ENCODE measurements around the gene LRRC2.
"Not testable (repeated sequence)": the region's sequence is repeated elsewhere in the genome, so short reads cannot be mapped to it uniquely, and the experiment has no call there.

The LRRC2 gene

GRCh38 chr3:46584598-46585467 lies 18.7 kb upstream of the LRRC2 start:
- FAIRE-seq (no peak), DNase-seq (ENCODE audit: low spot score) (no peak)

GRCh38 chr3:46580675-46581074 lies 14.6 kb upstream of the LRRC2 start:
- no peak for FAIRE-seq
- DNase-seq (ENCODE audit: low spot score), result no peak

DNA sequence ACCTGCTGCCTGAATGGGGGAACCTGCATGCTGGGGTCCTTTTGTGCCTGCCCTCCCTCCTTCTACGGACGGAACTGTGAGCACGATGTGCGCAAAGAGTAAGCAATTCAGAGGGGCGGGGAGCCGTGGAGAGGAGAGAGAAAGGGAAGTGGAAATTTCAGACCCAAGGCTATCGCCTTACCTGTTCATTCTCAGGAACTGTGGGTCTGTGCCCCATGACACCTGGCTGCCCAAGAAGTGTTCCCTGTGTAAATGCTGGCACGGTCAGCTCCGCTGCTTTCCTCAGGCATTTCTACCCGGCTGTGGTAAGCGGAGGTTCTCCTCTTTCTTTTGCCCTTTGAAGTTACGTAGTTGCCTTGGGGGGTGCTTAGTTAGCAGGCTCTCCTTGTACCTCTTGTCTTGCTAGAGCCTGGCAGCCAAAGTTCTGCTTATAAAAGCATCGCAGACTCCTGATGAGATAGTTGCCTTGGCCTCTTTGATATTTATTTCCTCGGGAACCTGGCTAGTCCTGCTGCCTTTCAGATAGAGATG lies 13.7 kb upstream of the LRRC2 start:
- no peak for DNase-seq (ENCODE audit: low spot score)
- FAIRE-seq, result no peak

DNA sequence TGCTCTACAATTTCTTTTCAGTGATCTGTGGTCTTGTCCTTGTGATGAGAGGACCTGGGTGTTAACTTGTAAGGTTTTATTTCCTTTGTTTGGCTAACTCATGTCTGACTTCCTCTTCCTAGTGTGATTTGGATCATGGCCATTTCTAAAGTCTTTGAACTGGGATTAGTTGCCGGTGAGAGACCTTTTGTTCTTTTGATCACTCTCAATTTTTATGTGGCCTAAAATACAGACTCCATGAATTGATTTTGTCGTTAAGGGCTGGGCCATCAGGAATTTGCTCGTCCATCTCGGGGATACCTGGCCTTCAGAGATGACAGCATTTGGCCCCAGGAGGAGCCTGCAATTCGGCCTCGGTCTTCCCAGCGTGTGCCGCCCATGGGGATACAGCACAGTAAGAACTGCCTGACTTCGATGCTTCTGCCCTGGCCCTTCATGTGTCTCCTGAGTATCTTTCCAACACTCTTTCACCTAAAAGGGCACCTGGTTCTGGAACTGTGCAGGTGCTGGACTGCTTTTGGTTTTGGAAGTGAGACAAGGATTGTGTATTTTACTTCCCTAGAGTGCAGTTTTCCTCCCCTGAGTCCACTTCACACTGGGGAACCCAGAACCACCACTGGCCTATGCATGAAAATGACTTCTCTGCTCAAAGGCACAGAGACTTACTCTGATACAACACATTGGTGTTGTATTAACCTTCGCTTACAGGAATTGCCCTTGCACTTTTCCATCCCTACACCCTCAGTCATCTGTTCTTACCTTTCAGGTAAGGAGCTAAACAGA lies 13.1 kb upstream of the LRRC2 start:
- no peak for DNase-seq (ENCODE audit: low spot score)
- no peak for FAIRE-seq

DNA sequence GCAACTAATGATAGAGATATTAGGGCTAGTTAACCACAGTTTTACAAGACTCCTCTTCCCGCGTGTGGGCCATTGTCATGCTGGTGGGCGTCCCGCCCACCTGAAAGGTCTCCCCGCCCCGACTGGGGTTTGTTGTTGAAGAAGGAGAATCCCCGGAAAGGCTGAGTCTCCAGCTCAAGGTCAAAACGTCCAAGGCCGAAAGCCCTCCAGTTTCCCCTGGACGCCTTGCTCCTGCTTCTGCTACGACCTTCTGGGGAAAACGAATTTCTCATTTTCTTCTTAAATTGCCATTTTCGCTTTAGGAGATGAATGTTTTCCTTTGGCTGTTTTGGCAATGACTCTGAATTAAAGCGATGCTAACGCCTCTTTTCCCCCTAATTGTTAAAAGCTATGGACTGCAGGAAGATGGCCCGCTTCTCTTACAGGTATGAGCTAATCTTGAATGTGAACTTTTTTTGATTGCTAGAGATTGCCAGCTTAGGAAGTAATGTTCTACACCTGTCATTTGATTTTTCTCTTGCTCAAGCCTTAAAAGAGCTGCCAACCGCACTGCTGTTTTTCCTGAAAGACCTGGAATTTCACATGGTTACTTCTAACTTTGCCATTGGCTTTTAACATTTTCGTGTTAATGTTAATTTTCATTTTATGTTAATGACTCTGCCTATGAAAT lies 11.6 kb upstream of the LRRC2 start:
- FAIRE-seq; DNase-seq (ENCODE audit: low spot score): not testable (repeated sequence)

- DNase-seq (ENCODE audit: low spot score) (no peak), FAIRE-seq (no peak)
Measured at GRCh38 chr3:46576879-46577278, 10.8 kb upstream of the LRRC2 start.

DNA sequence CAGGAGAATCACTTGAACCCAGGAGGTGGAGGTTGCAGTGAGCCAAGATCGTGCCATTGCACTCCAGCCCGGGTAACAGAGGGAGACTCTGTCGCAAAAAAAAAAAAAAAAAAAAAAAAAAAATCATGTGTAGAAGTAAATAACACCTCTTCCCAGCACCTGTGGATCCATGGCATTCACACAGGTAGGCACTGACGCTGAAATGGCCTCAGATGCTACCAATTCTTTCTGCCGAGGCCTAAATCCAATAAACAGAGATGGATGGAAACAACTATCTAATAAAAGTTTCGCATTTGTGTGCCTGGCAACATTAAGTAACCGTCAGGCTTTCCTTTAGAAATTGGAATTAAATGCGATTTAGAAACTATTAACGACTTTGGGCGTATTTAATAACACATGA lies 10.3 kb upstream of the LRRC2 start:
- DNase-seq (ENCODE audit: low spot score) (no peak), FAIRE-seq (no peak)

GRCh38 chr3:46575577-46576222 lies 9.6 kb upstream of the LRRC2 start:
- FAIRE-seq (no peak), DNase-seq (ENCODE audit: low spot score) (no peak)

GRCh38 chr3:46574881-46575576 lies 8.9 kb upstream of the LRRC2 start:
- no peak for FAIRE-seq
- no peak for DNase-seq (ENCODE audit: low spot score)

DNA sequence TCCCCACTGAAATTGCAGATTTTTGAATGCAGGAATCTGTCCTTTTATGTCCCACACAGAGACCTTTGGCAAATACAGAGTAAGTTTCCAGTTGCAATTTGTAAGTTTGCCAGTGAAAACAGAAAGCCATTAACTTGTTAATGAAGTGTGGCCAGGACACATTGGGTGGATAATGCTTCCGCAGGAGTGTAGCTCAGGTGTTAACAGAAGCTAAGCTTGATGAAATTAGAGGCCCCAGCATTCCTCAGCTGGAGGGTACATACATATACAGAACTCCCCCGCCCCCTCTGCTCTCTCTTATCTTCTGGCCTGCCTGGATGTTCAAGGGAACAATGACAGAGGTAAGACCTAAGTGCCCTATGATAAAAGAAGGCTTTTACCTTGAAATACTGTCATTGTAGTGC lies 8.1 kb upstream of the LRRC2 start:
- no peak for DNase-seq (ENCODE audit: low spot score)
- no peak for FAIRE-seq

DNA sequence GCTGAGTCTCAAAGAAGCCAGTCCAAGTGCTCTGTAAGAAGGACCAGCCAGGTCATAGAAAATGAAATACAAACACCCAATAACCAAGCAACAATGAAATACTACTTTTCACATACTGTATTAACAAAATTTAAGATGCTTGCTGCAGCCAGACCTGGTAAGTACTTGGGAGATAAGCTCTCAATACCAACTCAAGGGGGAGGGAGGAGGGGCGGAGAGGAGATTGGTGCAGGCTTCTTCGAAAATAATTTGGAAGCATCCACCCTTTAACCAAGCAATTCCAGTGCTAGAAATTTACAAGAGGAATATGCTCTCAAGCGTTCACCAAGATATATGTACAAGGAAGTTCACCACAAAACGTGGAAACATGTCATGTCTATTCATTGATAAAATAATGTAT lies 7.6 kb upstream of the LRRC2 start:
- DNase-seq (ENCODE audit: low spot score) (no peak), FAIRE-seq (no peak)

DNA sequence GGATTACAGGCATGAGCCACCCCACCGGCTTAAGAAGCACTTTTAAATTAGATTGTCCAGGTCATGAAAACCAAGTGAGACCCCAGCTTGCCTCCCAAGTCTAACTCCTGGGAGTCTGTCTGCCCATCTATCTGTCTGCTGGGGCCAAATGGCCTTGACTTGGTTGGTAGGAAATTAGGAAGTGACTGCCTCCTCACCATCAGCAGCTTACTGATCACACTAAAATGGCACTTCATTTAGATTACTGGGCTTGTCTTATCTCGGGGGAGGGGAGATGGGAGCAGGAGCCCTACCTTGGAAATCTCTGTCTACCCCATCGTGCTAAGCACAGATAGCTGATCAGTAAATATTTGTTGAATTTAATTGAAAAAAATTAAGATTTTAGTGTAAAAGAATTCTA lies 5.6 kb upstream of the LRRC2 start:
- FAIRE-seq (no peak), DNase-seq (ENCODE audit: low spot score) (no peak)

DNA sequence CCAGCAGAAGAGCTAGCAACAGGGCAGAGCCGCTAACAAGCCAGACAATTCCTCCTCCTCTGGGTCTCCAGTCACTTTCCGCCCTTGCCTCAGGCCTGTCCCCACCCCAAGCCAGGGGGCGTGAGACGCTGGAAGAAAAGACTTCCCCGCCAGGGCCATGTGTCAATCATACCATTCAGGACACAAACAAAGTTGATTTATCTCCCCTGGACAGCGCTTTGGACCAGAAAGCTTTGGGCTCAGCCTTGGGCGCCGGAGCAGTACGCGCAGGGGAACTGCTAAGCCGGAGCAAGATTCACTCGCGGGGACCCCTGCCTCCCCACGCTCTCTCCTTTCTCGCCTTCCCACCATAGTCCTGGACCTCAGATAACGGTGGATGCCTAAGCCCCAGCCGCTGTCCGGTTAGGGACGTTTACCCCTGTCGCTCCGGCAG lies 479 bp downstream of the LRRC2 start:
- DNase-seq (ENCODE audit: low spot score) (no peak), FAIRE-seq (no peak)

DNA sequence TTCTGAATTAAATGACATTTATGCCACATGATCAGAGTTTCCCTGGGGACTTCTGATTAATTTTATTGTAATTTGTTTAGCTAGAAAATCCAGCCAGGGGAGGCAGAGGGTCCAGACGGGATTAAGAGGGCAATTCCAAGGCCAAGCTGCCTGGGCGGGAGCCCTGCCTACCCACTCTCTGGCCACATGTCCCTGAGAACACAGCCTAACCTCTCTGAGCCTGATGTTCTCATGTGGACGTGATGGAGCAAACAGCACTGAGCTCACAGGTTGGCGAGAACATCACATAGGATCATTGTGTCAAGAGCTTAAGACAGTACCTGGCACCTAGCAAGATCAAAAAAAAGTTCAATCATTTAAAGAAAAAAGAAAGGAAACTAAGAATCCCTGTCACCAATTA lies 1.0 kb downstream of the LRRC2 start:
- DNase-seq (ENCODE audit: low spot score) (no peak), FAIRE-seq (no peak)

GRCh38 chr3:46564190-46565021 lies 1.7 kb downstream of the LRRC2 start:
- DNase-seq (ENCODE audit: low spot score) (no peak), FAIRE-seq (no peak)

DNA sequence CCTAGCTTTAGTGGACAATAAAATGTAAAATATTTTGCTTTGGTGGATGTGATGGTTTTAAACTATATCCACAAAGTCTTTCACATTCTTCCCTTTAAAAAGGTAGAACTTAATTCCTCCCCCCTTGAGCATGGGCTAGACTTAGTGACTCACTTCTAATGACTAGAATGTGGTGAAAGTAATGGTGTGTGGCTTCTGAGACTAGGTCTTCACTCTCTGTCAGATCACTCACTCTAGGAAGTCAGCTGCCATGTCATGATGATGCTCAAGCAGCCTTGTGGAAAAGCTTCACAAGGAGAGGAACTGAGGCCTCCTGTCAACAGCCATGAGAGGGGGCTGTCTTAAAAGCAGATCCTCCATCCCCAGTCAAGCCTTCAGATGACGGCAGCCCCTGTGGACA lies 4.2 kb downstream of the LRRC2 start:
- DNase-seq (ENCODE audit: low spot score), result no peak
- no peak for FAIRE-seq

GRCh38 chr3:46561511-46561910 lies 4.6 kb downstream of the LRRC2 start:
- FAIRE-seq (no peak), DNase-seq (ENCODE audit: low spot score) (no peak)

DNA sequence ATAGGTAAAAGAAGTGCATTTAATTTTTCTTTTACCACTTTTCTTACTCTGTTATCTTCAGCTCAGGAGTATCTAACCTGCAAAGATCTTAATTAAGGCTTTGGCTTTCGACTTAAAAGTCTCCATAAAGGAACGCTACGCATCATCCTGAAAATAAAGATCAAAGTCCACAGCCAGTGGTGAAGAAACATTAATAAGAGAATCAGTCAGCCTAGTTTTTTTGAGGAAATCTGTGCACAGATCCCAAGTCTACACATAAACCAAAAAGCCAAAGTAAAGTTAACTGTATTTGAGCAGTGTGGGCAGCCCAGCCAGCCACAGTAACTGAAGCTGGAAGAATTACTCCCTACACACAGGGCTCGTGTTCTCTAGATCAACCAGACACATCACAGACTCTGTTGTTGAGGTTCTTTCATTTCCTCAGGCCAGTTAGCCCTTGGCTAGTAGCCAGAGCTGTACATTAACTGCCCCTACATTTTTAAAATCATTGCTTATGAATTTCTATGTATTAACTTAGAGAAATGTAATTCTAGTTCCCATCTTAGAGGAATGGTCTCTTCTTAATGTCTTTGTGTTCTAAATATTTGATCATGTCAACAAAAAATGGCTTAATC lies 6.9 kb downstream of the LRRC2 start:
- DNase-seq (ENCODE audit: low spot score) (no peak), FAIRE-seq (no peak)
